A673 (cell line): Measurements from ENCODE around the gene MX2.

Experiments
- EZH2 ChIP-seq: fragments of 200-600 bp; sonication (generic); IDR thresholded peaks from 2 replicates; pipeline ENCODE4 v1.6.1; 2017; ENCODE audit warnings: borderline replicate concordance, low read depth, mild to moderate bottlenecking, mixed read lengths, antibody characterized with exemption, low read length; ENCODE audit not compliant: poor library complexity, severe bottlenecking
- TF ChIP-seq, protein P1 (sequence below): fragments of 300-800, 200-600 bp; sonication (generic); conservative IDR thresholded peaks from 2 replicates; pipeline ENCODE4 v1.5.1; 2017; ENCODE audit warnings: low read depth, mild to moderate bottlenecking, antibody characterized with exemption, low read length, moderate library complexity, mixed read lengths

DNA sequence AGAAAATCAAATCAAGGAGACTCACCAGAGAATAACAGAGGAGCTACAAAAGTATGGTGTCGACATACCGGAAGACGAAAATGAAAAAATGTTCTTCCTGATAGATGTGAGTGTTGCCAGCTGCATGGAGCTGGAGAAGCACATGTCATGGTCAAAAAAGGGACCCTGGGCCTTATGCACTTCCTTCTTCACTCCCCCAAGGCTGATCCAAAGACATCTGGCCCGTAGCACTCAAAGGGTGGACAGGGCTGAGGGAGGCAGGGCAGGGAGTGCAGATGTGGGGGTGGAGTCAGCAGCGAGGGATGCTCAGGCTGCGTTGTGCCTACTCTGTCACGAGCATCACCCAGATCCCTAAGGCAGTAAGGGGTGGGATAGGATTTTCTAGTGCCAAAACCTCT, 83.6 kb downstream of the MX2 start:
- TF ChIP-seq, protein P1, sequence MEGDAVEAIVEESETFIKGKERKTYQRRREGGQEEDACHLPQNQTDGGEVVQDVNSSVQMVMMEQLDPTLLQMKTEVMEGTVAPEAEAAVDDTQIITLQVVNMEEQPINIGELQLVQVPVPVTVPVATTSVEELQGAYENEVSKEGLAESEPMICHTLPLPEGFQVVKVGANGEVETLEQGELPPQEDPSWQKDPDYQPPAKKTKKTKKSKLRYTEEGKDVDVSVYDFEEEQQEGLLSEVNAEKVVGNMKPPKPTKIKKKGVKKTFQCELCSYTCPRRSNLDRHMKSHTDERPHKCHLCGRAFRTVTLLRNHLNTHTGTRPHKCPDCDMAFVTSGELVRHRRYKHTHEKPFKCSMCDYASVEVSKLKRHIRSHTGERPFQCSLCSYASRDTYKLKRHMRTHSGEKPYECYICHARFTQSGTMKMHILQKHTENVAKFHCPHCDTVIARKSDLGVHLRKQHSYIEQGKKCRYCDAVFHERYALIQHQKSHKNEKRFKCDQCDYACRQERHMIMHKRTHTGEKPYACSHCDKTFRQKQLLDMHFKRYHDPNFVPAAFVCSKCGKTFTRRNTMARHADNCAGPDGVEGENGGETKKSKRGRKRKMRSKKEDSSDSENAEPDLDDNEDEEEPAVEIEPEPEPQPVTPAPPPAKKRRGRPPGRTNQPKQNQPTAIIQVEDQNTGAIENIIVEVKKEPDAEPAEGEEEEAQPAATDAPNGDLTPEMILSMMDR: no peak
- TF ChIP-seq EZH2: no peak
